ENCODE data around the gene VWC2L.

Gene VWC2L

DNA sequence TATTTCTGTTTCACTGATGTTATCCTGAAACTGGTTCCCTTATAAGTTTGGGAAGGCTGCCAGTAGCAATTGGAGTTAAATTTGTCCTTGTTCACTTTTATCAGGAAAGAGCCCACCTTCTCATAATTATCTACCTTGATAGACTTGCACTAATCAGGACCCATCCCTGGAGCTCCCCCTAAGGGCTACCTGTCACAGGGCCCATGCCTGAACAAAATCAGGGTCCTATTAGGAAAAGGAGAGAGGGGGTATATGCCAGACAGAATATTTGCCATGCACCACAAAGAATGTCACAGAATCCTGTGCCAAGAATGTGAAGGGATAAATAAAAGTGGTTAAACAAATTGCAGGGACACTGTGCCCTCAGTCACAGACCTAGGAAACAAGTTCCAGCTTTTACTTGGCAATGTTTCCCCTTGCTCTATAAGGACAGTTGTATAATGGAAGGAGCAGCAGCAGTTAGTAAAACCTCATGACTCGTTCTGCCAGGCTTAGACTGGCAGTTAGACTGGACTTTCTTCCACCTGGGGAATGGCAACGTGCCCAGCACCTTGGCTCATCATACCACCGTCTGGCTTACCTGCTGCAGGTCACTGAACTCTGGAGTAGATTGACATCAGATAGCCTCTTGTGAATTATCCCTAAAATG, 32.3 kb upstream of the VWC2L start:
- H3K4me3 ChIP-seq (ENCODE audit: low read depth, low read length), result no peak overlapping the region
- DNase-seq (ENCODE audit: low read depth), result no peak

GRCh38 chr2:214379227-214379626, 31.6 kb upstream of the VWC2L start:
- TF ChIP-seq, protein P1, sequence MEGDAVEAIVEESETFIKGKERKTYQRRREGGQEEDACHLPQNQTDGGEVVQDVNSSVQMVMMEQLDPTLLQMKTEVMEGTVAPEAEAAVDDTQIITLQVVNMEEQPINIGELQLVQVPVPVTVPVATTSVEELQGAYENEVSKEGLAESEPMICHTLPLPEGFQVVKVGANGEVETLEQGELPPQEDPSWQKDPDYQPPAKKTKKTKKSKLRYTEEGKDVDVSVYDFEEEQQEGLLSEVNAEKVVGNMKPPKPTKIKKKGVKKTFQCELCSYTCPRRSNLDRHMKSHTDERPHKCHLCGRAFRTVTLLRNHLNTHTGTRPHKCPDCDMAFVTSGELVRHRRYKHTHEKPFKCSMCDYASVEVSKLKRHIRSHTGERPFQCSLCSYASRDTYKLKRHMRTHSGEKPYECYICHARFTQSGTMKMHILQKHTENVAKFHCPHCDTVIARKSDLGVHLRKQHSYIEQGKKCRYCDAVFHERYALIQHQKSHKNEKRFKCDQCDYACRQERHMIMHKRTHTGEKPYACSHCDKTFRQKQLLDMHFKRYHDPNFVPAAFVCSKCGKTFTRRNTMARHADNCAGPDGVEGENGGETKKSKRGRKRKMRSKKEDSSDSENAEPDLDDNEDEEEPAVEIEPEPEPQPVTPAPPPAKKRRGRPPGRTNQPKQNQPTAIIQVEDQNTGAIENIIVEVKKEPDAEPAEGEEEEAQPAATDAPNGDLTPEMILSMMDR (IDR thresholded peaks at IDR 0.05; ENCODE audit: insufficient read depth, low read depth, low read length, missing control alignments), result no peak
- no peak overlapping the region for H3K4me3 ChIP-seq (ENCODE audit: low read depth, low read length)
- DNase-seq (ENCODE audit: low read depth), result no peak

More for the DNA sequence above, 32.3 kb upstream of the VWC2L start:
- TF ChIP-seq, protein P1 (IDR thresholded peaks at IDR 0.05; ENCODE audit: insufficient read depth, low read depth, low read length, missing control alignments), result no peak

DNA sequence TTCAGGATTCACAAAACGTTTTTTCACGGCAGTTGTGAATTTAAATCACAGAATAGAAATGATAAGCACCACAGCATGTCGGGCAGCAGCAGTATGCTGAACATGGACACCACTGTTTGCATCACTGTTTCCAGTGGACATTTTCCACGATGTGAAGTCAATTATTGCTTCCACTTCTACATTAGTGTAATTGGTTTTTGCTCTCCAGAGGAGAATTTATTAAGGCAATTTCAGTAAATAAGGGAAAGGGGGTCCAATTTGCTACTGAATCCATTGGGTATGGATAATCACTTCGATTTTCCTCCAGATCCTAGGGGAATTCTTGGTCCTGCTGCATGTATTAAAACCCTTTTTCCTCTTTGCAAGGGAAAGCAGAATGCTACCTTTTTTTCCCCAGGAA, 30.2 kb upstream of the VWC2L start:
- TF ChIP-seq, protein P1 (IDR thresholded peaks at IDR 0.05; ENCODE audit: insufficient read depth, low read depth, low read length, missing control alignments), result no peak
- no peak overlapping the region for H3K4me3 ChIP-seq (ENCODE audit: low read depth, low read length)
- DNase-seq (ENCODE audit: low read depth), result no peak

DNA sequence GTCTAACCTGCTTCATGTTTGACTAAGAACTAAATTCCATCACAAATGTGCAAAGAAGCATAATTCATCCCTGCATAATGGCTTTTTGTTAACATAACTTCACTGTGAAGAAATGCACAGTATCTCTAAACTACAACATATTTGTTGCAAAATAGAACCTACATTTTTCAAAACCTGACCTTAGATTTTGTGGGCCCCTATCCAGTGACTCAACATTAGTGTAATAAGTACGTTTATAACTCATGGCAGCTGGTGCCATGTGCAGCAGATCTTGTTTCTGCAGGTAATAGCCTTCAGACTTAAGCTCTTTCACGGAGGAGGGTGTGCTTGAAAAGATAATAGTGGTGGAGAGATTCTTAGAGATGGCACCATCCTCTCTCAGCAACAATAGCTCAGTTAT, 28.6 kb upstream of the VWC2L start:
- DNase-seq (ENCODE audit: low read depth), result no peak
- no peak overlapping the region for H3K4me3 ChIP-seq (ENCODE audit: low read depth, low read length)
- TF ChIP-seq, protein P1 (IDR thresholded peaks at IDR 0.05; ENCODE audit: insufficient read depth, low read depth, low read length, missing control alignments), result no peak

DNA sequence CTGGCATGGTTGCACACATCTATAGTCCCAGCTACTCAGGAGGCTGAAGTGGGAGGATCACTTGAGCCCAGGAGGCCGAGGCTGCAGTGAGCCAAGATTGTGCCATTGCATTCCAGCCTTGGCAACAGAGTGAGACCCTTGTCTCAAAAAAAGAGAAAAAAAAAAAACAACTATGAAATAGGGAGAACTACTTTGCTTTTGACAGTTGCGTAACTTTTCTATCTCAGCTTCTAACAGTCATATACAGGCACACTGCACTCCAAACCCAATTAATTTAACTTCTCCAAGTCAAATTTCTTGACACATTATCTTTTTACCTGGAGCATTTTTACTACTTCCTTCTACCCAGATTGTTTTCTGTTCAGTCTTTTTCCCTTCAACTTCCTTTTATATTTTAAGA, 24.1 kb upstream of the VWC2L start:
- DNase-seq (ENCODE audit: low read depth), result no peak
- TF ChIP-seq, protein P1 (IDR thresholded peaks at IDR 0.05; ENCODE audit: insufficient read depth, low read depth, low read length, missing control alignments), result no peak
- H3K4me3 ChIP-seq (ENCODE audit: low read depth, low read length), result no peak overlapping the region

GRCh38 chr2:214389334-214389733, 21.5 kb upstream of the VWC2L start:
- TF ChIP-seq, protein P1 (IDR thresholded peaks at IDR 0.05; ENCODE audit: insufficient read depth, low read depth, low read length, missing control alignments), result no peak
- no peak for DNase-seq (ENCODE audit: low read depth)
- H3K4me3 ChIP-seq (ENCODE audit: low read depth, low read length), result no peak overlapping the region

GRCh38 chr2:214393796-214394195, 17.1 kb upstream of the VWC2L start:
- no peak for DNase-seq (ENCODE audit: low read depth)
- TF ChIP-seq, protein P1 (IDR thresholded peaks at IDR 0.05; ENCODE audit: insufficient read depth, low read depth, low read length, missing control alignments), result no peak
- H3K4me3 ChIP-seq (ENCODE audit: low read depth, low read length), result no peak overlapping the region

All from GM12865 (cell line).